ENCODE results near the gene GRIPAP1.

The GRIPAP1 gene

GRCh38 chrX:49002091-49002935 lies at the start of gene GRIPAP1:
TSS of gene GRIPAP1 (minus strand) at chrX:49002264. CDS start at chrX:49002229, 35 bp downstream.
- peak; percentile 74 for DNase-seq

GRCh38 chrX:49043987-49044281 lies 41.9 kb upstream of the GRIPAP1 start:
- DNase-seq, result no peak

DNA sequence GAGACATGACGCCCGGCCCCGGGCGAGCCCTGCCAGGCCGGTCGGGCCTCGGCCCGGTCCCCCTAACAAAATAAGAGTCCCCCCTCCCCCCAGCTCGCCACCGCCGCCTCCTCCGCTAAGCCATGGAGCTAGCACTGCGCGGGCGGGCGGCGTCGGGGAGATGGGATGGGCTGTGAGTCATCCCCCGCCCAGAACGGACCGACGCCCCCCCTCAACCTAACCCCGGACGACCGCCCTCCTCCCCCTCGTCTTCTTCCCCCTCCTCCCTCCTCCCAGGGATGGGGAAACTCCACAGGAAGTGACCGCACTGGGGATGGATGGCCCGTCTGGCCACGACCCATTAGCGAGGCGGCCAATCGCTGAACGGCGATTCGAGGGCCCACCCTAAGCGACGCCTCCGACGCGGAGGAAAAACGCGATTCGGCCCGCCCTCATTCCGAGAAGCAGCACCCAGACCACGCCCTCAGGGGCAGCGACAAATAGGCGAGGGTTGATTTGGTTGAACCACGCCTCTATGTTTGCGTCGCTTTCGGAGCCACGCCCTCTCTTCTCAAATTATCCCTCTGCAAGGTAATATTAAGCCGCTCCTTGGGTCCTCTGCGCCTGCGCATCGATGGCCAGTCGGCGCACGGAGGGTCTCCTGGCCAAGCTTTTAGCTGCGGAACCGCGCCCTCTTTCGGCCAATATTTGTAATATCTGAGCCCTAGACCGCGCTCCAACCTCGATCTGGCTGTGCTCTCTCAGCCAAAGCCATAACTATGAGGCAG lies 41.3 kb upstream of the GRIPAP1 start, which contains the start of gene TFE3:
TSS of gene TFE3 (minus strand) at position 138 of the 767 bp plus-strand sequence. CDS start at position 7, 131 bp downstream.
- peak; percentile 93 for DNase-seq

DNA sequence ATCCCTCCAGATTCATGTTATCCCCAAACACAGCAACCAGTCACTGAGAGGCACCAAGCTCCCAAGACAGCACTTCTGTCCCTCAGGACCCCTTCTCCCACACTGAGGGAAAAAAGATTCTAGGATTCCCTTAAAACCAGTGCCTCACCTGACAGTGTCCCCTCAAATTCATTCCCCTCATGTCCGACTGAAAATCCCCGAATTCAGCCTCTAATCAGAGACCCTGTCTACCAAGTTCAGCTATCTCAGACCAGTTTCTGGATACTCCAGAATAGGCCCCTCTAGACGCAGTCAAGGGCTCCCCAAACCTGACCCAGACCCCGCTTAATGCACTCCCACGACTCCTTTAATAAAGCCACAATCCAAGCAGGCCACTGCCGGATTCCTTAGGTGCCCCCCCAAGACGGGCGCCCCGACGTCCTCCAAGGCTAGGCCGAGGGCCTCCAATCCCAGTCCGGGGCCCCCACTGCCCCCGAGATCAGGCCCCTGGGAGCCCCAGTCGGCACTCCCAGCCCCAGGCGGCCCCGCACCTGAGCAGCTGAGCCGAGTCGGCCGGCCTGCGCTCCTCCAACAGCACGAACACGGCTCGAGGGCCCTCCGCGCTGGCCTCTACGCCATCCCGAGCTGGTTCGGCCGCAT lies 40.6 kb upstream of the GRIPAP1 start:
- DNase-seq, result no peak

- no peak for DNase-seq
Observed at GRCh38 chrX:49041744-49042580, 39.9 kb upstream of the GRIPAP1 start.

DNA sequence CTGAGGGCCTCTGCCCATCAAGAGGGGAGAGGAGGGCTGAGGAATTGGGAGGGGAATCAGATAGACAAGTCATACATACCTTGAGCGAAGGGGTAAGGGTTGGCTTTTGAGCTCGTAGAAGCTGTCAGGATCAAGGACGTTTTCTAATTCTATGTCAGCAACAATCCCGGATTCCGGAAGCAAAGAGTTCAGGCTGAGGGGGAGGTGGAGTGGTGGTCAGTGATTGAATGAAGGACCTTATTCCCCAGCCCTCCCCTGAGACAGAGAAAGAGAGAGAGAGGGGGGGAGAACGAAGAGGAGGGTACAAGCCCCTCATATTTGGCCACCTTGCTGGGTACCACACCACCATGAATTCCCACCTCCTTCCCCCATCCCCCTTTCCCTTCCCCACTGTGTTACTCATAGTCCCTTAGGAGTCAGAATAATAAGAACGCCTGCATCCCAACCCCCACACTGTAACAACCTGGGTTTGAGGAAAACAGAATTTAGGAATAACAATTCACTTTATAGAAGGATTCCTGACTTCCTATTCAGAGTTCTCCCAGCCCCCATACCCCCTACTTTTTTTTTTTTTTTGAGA lies 38.4 kb upstream of the GRIPAP1 start:
- DNase-seq, result no peak

GRCh38 chrX:49039598-49040375 lies 37.7 kb upstream of the GRIPAP1 start:
- DNase-seq, result peak; percentile 19

DNA sequence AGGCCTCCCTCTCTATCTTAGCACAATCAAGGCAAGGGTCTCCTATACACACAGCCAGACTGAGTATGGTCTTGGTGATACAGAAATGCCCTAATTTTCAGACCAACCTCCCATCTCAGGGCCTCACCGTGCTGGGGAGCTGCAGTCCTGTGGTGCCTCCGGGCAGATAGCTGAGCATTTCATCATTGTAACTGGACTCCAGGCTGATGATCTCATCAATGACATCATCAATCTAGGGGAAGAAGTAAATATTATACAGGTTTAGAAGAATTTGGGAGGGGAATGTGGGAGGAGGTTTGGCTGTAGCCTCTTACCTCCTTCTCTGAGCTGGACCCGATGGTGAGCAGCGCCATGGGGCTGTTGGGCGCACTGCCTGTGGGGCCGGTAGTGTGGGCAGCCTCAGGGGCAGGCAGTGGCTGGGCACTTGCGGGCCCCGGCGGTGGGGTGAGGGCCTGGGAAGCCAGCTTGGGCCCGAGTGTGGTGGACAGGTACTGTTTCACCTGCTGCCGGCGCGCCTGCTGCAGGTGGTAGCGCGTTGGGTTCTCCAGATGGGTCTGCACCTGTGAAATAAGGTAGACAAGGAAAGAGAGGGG lies 35.9 kb upstream of the GRIPAP1 start:
- DNase-seq, result no peak

DNA sequence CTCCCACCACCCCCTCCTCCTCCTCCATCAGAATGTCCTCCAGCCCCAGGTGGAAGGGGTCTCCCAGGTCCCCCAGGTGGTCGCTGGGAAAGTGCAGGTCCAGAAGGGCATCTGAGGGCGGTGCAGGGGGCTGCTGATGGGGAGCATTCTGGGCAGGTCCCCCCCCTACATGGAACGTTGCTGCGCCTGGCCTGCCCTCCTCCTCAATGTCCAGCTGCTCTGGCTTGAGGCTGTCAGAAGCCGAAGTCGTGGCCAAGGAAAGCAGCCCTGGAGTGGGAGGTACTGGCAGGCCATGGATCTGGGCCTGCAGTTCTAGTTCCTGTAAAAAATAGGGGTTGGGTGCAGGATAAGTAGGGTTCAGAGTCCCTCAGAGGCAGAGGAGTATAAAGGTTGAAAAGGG lies 28.2 kb upstream of the GRIPAP1 start:
- no peak for DNase-seq

DNA sequence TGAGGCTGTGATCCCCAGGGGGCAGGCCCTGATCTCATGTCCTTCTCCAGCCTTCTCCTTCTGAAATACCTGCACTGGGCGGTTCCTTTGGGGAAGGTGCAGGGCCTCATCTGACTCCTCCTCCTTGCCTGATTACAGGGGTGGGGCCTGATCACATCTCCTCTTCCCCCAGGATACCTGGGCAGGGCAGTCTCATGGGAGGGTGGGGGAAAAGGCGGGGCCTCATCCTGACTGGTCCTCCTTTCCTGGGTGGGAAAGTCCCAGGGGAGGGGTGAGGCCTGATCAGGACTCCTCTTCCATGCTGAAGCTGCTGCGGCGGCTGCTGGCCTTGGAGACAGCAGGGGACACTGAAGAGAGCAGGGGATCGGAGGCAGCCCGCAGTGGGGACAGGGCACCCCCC lies 27.8 kb upstream of the GRIPAP1 start:
- DNase-seq, result no peak

- no peak for DNase-seq
Observed at GRCh38 chrX:49019599-49020249, 17.7 kb upstream of the GRIPAP1 start.

- DNase-seq, result no peak
Observed at GRCh38 chrX:49019050-49019449, 17.0 kb upstream of the GRIPAP1 start.

DNA sequence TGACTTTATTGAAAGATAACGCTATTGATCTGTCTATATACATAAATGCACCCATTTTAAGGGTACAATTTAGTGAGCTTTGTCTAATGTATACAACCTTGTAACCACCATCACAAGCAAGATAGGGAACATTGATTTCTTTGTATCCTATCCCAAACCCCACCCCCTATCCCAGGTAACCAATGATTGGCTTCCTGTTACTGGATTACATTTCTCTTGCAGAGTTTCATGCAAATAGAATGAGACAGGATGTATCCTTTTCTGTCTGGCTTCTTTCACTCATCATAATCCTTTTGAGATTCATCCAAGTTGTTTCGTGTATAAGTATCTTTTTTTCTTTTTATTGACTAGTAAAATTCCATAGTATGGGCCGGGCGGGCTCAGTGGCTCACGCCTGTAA lies 1.6 kb upstream of the GRIPAP1 start:
- no peak for DNase-seq

DNA sequence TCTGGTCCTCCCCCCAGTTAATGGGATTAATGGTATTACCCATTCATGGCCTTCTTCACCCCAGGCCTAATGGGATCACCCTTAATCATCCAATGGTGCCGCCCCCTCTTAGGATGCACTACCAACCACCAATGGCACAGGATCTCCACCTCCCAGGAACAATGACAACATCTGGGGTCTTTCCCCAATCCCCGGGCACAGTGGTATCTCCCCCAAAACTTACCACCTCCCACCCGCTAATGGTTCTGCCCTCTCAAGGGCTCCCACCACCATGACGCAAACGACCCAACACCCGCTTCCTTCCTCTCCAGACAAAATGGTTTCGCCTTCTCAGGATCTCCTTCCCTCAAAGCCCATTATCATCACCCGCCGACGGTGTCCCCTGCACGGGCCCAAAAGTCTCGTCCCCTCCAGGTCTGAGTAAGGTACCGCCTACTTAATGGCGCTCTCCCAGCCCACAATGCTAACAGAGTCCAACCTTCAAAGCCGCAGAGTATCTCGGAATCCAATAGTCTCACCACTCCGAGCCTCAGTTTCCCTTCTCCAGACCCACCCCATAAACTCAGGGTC lies 458 bp downstream of the GRIPAP1 start:
- DNase-seq, result peak; percentile 49

GRCh38 chrX:49000636-49001035 lies 1.4 kb downstream of the GRIPAP1 start:
- no peak for DNase-seq

- DNase-seq, result no peak
Observed at GRCh38 chrX:48999030-48999429, 3.0 kb downstream of the GRIPAP1 start.

DNA sequence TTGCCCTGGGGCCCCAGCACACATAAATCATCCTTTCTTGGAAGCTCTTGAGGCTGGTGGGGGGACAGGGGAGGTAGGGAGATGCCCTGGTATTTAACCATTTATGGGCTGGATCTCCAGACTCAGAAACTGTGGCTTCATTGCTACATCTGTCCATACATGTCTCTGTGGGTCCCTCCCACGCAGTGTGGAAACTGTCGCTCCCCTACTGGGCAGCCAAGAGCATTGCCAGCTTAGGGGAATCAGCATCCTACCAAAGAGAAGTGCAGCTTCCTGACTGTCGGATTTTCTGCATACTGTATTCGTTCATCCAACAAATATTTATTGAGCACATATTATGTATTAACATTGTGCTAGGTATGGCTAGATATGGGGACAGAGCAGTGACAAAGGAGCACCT lies 3.7 kb downstream of the GRIPAP1 start:
- no peak for DNase-seq

DNA sequence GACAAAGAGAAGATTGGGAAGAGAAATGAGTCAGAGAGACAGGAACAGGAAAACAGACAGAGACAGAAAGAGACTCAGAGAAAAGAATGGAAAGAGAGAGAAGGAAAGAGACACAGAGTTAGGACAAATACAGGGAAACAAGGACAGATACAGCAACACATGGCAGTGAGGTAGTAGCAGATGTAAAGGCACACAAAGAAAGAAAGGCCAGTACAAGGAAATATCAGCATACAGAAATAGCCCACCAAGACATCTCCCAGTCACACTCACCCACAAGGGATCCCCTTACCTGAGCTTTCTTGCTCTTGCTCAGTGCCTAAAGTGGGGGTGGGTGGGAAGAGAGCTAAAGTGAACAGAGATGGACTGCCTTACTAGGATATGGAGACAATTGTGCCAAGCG lies 4.2 kb downstream of the GRIPAP1 start:
- DNase-seq, result no peak

GRCh38 chrX:48997455-48997854 lies 4.6 kb downstream of the GRIPAP1 start:
- DNase-seq, result no peak

GRCh38 chrX:48996969-48997368 lies 5.1 kb downstream of the GRIPAP1 start:
- DNase-seq, result peak; percentile 6

All from activated CD4-positive, alpha-beta T cell treated with anti-CD3 and anti-CD28 coated beads, Interleukin-2, amount 50 U/mL, for 1 hour (primary cell).